Fibroblast of villous mesenchyme (primary cell): ENCODE data around the gene LGALS13. TPM values are rescaled to one million over a fixed set of nuclear protein-coding genes. Genes with fewer than 3 reads are reported as not detected.
A peak's percentile ranks its signal among the peaks of the same experiment; 100 is the strongest.

ENCODE experiments used
- DNase-seq: peaks from one replicate; pipeline ENCODE4 v3.0.0-alpha.2; 2010; ENCODE audit warnings: low read depth
- H3K4me3 ChIP-seq: 2 replicates; pipeline ENCODE4 v1.5.1; 2011; ENCODE audit warnings: low read depth, mild to moderate bottlenecking, low read length
- total RNA-seq: library from RNA; depleted of rRNA; stranded (reverse); fragments of >200 nt; gene quantifications from 2 replicates; pipeline ENCODE4 v1.2.3, GENCODE V29; 2012
- TF ChIP-seq, protein P1 (sequence below): IDR thresholded peaks from 2 replicates; pipeline ENCODE4 v1.5.1; 2012; ENCODE audit warnings: low read depth, mild to moderate bottlenecking, low read length; ENCODE audit not compliant: insufficient read depth

The LGALS13 gene
- total RNA-seq, 1 donor: not detected

DNA sequence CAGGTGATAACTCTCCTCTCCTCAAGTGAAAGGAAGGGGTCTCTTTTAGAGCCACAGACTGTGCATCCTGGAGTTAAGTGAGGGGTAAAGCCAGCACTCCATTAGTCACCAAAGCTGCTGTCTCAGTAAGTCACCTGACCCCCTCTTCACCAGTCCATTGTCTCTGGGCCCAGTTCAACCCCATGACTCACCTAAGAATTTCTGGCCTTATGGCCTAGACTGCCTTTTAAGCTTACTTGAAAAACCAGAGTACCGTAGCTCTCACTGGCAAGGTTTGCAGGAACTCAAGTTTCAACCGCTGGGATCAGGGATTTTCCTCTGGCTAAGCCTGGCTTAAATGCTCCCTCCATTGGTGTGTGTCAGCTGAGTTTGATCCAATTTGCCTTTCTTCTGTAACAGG is 38.9 kb upstream of the LGALS13 start:
- H3K4me3 ChIP-seq: no peak overlapping the region
- TF ChIP-seq, protein P1, sequence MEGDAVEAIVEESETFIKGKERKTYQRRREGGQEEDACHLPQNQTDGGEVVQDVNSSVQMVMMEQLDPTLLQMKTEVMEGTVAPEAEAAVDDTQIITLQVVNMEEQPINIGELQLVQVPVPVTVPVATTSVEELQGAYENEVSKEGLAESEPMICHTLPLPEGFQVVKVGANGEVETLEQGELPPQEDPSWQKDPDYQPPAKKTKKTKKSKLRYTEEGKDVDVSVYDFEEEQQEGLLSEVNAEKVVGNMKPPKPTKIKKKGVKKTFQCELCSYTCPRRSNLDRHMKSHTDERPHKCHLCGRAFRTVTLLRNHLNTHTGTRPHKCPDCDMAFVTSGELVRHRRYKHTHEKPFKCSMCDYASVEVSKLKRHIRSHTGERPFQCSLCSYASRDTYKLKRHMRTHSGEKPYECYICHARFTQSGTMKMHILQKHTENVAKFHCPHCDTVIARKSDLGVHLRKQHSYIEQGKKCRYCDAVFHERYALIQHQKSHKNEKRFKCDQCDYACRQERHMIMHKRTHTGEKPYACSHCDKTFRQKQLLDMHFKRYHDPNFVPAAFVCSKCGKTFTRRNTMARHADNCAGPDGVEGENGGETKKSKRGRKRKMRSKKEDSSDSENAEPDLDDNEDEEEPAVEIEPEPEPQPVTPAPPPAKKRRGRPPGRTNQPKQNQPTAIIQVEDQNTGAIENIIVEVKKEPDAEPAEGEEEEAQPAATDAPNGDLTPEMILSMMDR: no peak
- no peak for DNase-seq

DNA sequence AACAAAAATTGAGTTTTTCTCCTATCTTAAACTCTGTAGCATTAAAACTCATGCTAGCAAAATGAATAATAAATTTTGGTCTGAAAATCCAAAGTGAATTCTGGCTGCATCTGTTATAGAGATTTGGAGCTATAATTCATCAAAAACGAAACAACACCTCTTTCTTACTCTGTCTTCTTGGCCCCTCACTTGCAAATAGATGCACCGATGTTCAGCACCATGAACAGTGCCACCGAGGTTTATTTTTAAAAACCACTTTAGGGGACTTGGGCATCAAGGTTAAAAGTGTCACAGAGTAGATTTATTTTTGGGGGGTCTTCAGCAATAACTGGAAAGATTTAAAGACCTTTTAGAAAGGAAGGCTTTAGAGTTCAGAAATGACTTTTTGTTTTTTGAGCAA is 36.3 kb upstream of the LGALS13 start:
- TF ChIP-seq, protein P1: no peak
- H3K4me3 ChIP-seq: no peak overlapping the region
- no peak for DNase-seq

DNA sequence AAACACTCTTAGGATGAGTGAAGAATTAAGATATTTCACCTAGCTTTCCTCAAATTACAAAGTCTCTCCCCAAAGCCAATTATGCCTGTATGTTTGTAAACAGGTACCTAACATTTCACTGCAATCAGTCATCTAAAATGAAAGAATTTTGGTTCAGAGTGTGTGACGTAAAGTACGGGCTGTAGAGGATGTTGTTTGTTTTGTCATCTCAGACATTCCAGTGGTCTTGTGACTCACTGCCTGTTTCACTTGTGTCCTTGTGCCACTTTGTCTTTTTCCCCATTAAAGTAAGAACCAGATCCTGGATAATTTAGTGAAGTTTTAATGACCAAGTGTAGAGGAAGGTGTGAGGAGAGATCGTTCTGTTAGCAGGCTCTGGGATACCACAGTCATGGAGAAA is 33.7 kb upstream of the LGALS13 start:
- TF ChIP-seq, protein P1: no peak
- no peak overlapping the region for H3K4me3 ChIP-seq
- DNase-seq: peak; percentile 27

DNA sequence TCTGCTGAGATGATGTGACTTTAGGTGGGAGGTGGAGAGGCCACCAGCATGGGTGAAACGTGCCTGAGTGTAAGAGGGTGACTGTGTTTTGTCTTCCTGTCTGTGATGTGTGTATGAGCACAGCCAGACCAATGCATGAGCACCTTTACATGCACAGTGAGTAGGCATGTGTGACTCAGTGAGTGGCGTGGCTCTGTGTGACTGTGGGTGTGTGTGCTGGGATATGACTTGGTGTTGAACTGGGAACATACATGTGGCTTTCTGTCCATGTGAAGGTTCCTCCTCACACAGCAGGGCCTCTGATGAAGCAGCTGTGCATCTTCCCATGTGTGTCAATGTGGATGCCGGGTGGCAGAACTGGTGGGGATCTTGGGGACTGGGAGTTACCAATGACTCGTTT is 19.9 kb upstream of the LGALS13 start:
- DNase-seq: no peak
- H3K4me3 ChIP-seq: no peak overlapping the region
- TF ChIP-seq, protein P1: no peak

DNA sequence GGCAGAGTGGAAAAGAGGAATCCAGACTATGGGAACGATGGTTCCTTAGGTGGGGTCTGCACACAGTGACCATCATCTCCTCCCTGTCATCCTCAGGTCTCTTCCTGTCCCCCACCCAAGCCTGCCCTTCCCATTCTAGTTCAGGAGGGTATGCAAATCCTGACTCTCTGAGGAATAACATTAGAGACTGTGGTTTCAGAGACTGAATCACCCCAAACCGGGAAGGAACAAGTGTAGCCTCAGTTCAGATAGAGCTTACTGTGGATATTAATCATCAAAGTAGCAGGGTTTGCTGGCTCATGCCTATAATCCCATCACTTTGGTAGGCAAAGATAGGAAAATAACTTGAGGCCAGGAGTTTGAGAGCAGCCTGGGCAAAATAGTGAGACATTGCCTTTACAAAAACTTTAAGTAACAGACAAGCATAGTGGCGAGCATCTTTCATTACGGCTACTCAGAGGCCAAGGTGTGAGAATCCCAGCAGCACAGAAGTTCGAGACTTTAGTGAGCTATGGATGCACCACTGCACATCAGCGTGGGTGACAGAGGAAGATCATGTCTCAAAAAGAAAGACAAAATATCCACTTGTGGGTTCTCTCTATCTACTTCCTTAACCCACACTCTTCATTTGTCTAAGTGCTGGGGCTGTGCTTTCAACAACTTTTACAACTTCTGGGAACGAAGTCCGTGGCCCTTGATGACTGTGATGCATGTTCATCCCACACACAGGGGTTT is 19.3 kb upstream of the LGALS13 start:
- H3K4me3 ChIP-seq: no peak overlapping the region
- no peak for DNase-seq
- TF ChIP-seq, protein P1: no peak

DNA sequence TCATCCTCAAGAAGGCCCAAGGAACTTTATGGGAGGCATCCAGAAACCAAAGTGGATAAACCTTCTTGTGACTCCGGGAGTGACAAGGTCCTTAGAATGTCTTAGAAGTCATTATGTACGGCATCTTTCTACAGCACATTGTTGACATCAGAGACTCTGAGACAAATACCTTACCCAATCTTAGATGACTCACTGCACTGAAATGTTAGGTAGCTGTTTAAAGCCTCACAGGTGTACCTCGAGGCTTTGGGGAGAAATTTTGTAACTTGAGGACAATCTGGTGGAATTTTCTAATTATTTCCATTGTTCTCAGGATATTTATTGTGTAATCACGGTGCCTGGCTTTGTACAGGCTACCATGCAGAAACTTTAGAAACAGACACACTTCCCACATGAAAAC is 14.8 kb upstream of the LGALS13 start:
- H3K4me3 ChIP-seq: no peak overlapping the region
- TF ChIP-seq, protein P1: no peak
- DNase-seq: no peak

DNA sequence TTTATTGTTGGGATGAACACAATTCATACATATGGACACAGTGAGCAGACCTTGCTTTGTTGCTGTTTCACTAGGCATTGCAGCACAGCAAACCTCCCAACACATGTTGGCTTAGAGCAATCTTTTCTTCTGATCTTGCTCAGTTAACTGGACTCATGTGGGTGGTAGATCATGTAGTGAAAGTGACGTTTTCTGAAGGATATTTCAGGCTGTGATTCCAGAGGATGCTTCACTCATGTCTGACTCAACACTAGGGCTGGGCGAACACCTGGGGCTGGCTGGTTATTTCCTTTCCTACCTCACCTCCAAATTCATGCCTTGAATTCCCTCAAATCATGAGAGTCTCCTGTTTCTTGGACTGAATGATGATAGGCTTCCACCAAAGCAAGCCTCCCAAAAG is 14.3 kb upstream of the LGALS13 start:
- DNase-seq: no peak
- H3K4me3 ChIP-seq: no peak overlapping the region
- TF ChIP-seq, protein P1: no peak
